GM21528 (cell line): Measurements from ENCODE around the gene NOTCH1.

ENCODE experiments used
- ATAC-seq: cut with Tn5 transposase; IDR thresholded peaks from one replicate; pipeline ENCODE4 v1.9.1; 2021; ENCODE audit warnings: mild to moderate bottlenecking, moderate library complexity; ENCODE audit not compliant: unreplicated experiment, low FRiP score

NOTCH1 gene

GRCh38 chr9:136473354-136473721, 72.5 kb downstream of the NOTCH1 start:
- ATAC-seq: no peak

GRCh38 chr9:136472640-136473353, 73.1 kb downstream of the NOTCH1 start:
- no peak for ATAC-seq

GRCh38 chr9:136471802-136472487, 73.9 kb downstream of the NOTCH1 start:
- ATAC-seq: no peak

GRCh38 chr9:136470792-136471469, 74.9 kb downstream of the NOTCH1 start:
- ATAC-seq: no peak

GRCh38 chr9:136470356-136470755, 75.5 kb downstream of the NOTCH1 start:
- ATAC-seq: no peak

- ATAC-seq: no peak
Observed at GRCh38 chr9:136467766-136468165, 78.1 kb downstream of the NOTCH1 start.

GRCh38 chr9:136466155-136466541, 79.7 kb downstream of the NOTCH1 start:
- no peak for ATAC-seq

GRCh38 chr9:136465500-136466154, 80.2 kb downstream of the NOTCH1 start:
- ATAC-seq: no peak

GRCh38 chr9:136464241-136464640, 81.6 kb downstream of the NOTCH1 start:
- no peak for ATAC-seq

GRCh38 chr9:136463578-136463977, 82.3 kb downstream of the NOTCH1 start:
- no peak for ATAC-seq

- ATAC-seq: no peak
Observed at GRCh38 chr9:136462664-136463063, 83.2 kb downstream of the NOTCH1 start.

GRCh38 chr9:136460772-136461325, 85.0 kb downstream of the NOTCH1 start:
- no peak for ATAC-seq

GRCh38 chr9:136459425-136459824, 86.4 kb downstream of the NOTCH1 start:
- ATAC-seq: no peak

GRCh38 chr9:136457326-136457725, 88.5 kb downstream of the NOTCH1 start:
- ATAC-seq: no peak

- no peak for ATAC-seq
Observed at GRCh38 chr9:136456258-136456657, 89.6 kb downstream of the NOTCH1 start.

- ATAC-seq: no peak
Observed at GRCh38 chr9:136455043-136456002, 90.5 kb downstream of the NOTCH1 start.

GRCh38 chr9:136454026-136454796, 91.6 kb downstream of the NOTCH1 start:
- ATAC-seq: no peak

GRCh38 chr9:136453326-136453725, 92.5 kb downstream of the NOTCH1 start:
- ATAC-seq: no peak
